B cell (primary cell): ENCODE measurements around the gene LIMCH1. TPM values are rescaled to one million over a fixed set of nuclear protein-coding genes. Genes with fewer than 3 reads are reported as not detected.

Experiments
- ATAC-seq: fragments of 200-7000 bp; cut with Tn5 transposase; one replicate; pipeline ENCODE4 v1.10.0; 2021; ENCODE audit warnings: low read depth, mild to moderate bottlenecking, moderate number of reproducible peaks, moderate library complexity
- CTCF ChIA-PET: fragments of 350-600 bp; sonication (Branson Sonifier 250); formaldehyde crosslinking; loops from one replicate; lab custom pipeline; 2021; ENCODE audit warnings: antibody characterized with exemption, inconsistent platforms; lab: Charles Lee
- POLR2A ChIA-PET: fragments of 350-600 bp; sonication (Branson Sonifier 250); formaldehyde crosslinking; loops from one replicate; lab custom pipeline; 2021; ENCODE audit warnings: antibody characterized with exemption; lab: Charles Lee
- DNase-seq: peaks from one replicate; pipeline ENCODE4 v3.0.0; 2013
- H2AFZ ChIP-seq: 2 replicates; pipeline ENCODE4 v1.6.1; 2012; ENCODE audit warnings: mild to moderate bottlenecking, low read depth, low read length; ENCODE audit not compliant: insufficient read depth, poor library complexity, severe bottlenecking
- H3K27ac ChIP-seq, 2 donors: 1 replicate in 1 of 2; 2 replicates in 1 of 2; pipeline ENCODE4 v1.5.1; 2012 to 2013; ENCODE audit warnings: low read length in 2 of 2, mild to moderate bottlenecking in 2 of 2, moderate library complexity in 1 of 2
- H3K27me3 ChIP-seq, 4 experiments: fragments of 200-600 bp in 1 of 4; sonication (generic) in 1 of 4; replicated peaks in 1 of 4; 1 replicate in 2 of 4; 2 replicates in 2 of 4; pipeline versions ENCODE4 v1.6.1 to v1.7.0; 2013 to 2016; ENCODE audit warnings: low read length in 3 of 4, mild to moderate bottlenecking in 2 of 4, mixed read lengths in 1 of 4, moderate library complexity in 1 of 4; ENCODE audit not compliant: insufficient read depth in 4 of 4, control insufficient read depth in 3 of 4; ENCODE audit errors: control extremely low read depth in 1 of 4
- H3K36me3 ChIP-seq, 2 experiments: replicated peaks in 1 of 2; 1 replicate in 1 of 2; 2 replicates in 1 of 2; pipeline versions ENCODE4 v1.6.1 to v1.7.1; 2013; ENCODE audit warnings: low read length in 1 of 2; ENCODE audit not compliant: insufficient read depth in 2 of 2, control insufficient read depth in 1 of 2; ENCODE audit errors: control extremely low read depth in 1 of 2, extremely low read depth in 1 of 2
- H3K4me1 ChIP-seq, 2 donors: fragments of 200-600 bp in 1 of 2; sonication (generic) in 1 of 2; 1 replicate in 1 of 2; 2 replicates in 1 of 2; pipeline versions ENCODE4 v1.5.1 to v1.6.1; 2013 to 2017; ENCODE audit warnings: low read length in 2 of 2; ENCODE audit not compliant: control insufficient read depth in 2 of 2, insufficient read depth in 2 of 2
- H3K4me2 ChIP-seq: replicated peaks from 2 replicates; pipeline ENCODE3; 2012; ENCODE audit warnings: mild to moderate bottlenecking, low read depth, low read length; ENCODE audit not compliant: poor library complexity, severe bottlenecking
- H3K4me3 ChIP-seq, 5 experiments: fragments of 200-600 bp in 1 of 5; sonication (generic) in 1 of 5; 1 replicate in 3 of 5; 2 replicates in 2 of 5; pipeline versions ENCODE4 v1.5.1 to v1.7.0; 2011 to 2016; ENCODE audit warnings: low read length in 4 of 5, mild to moderate bottlenecking in 4 of 5, low read depth in 2 of 5, control low read depth in 1 of 5, moderate library complexity in 1 of 5; ENCODE audit not compliant: insufficient read depth in 1 of 5; ENCODE audit errors: control extremely low read depth in 1 of 5, extremely low read depth in 1 of 5
- H3K79me2 ChIP-seq: fragments of 200-600 bp; sonication (generic); one replicate; pipeline ENCODE4 v1.6.0; 2016; ENCODE audit warnings: low read length; ENCODE audit not compliant: control insufficient read depth, insufficient read depth
- H3K9ac ChIP-seq: fragments of 200-600 bp; sonication (generic); 2 replicates; pipeline ENCODE4 v1.6.1; 2017; ENCODE audit warnings: mild to moderate bottlenecking, low read length, moderate library complexity
- H3K9me3 ChIP-seq, 3 donors: one replicate each; pipeline versions ENCODE4 v1.6.1 to v1.7.1; 2013; ENCODE audit warnings: low read length in 2 of 3; ENCODE audit not compliant: control insufficient read depth in 2 of 3, insufficient read depth in 1 of 3; ENCODE audit errors: control extremely low read depth in 1 of 3
- H4K20me1 ChIP-seq: 2 replicates; pipeline ENCODE4 v1.6.0; 2012; ENCODE audit warnings: mild to moderate bottlenecking, low read length; ENCODE audit not compliant: insufficient read depth, control insufficient read depth, poor library complexity, severe bottlenecking
- H3K27ac Mint-ChIP-seq: one replicate; pipeline ENCODE4 v1.8.0; 2021; ENCODE audit warnings: mixed read lengths
- H3K27me3 Mint-ChIP-seq: one replicate; pipeline ENCODE4 v1.8.0; 2021; ENCODE audit warnings: mixed read lengths
- H3K4me1 Mint-ChIP-seq: one replicate; pipeline ENCODE4 v1.8.0; 2021; ENCODE audit warnings: mixed read lengths
- H3K4me3 Mint-ChIP-seq: one replicate; pipeline ENCODE4 v1.8.0; 2021; ENCODE audit warnings: mixed read lengths
- H3K9me3 Mint-ChIP-seq: one replicate; pipeline ENCODE4 v1.8.0; 2022; ENCODE audit warnings: mixed read lengths; ENCODE audit not compliant: insufficient read depth
- EZH2 ChIP-seq: IDR thresholded peaks from 2 replicates; pipeline ENCODE4 v1.6.1; 2012; ENCODE audit warnings: borderline replicate concordance, low read depth, mild to moderate bottlenecking, moderate library complexity, low read length; ENCODE audit not compliant: insufficient read depth, poor library complexity, severe bottlenecking
- WGBS: methylation state at CpG from one replicate; pipeline ENCODE4 v1.1.5; 2013; ENCODE audit warnings: missing lambda C conversion rate; ENCODE audit not compliant: insufficient coverage; 5-methylcytosine and 5-hydroxymethylcytosine counted together
- intact Hi-C: fragments of 100-400 bp; cut with micrococcal nuclease; formaldehyde crosslinking; loops from one replicate; pipeline ENCODE4 v1.10.0; 2022
- polyA plus RNA-seq: library from polyadenylated mRNA; depleted of rRNA; stranded (reverse); fragments of >200 nt; gene quantifications from 2 replicates; pipeline ENCODE4 v1.2.3, GENCODE V29; 2012
- total RNA-seq, 2 donors: library from RNA; stranded (reverse); fragments of 120-200 nt in 1 of 2; gene quantifications; 1 replicate in 1 of 2; 2 replicates in 1 of 2; pipeline versions ENCODE4 v1.2.3 to v1.2.4, GENCODE V29; 2013 to 2022
- TF ChIP-seq, protein P1 (sequence below): fragments of 200-600 bp; IDR thresholded peaks from one replicate; pipeline ENCODE4 v1.8.0; 2022; ENCODE audit warnings: antibody characterized with exemption, mild to moderate bottlenecking

LIMCH1 gene
- total and polyA plus RNA-seq, 2 donors (not counting 1 experiment from before 2014, with no cell fraction given), result not detected

DNA sequence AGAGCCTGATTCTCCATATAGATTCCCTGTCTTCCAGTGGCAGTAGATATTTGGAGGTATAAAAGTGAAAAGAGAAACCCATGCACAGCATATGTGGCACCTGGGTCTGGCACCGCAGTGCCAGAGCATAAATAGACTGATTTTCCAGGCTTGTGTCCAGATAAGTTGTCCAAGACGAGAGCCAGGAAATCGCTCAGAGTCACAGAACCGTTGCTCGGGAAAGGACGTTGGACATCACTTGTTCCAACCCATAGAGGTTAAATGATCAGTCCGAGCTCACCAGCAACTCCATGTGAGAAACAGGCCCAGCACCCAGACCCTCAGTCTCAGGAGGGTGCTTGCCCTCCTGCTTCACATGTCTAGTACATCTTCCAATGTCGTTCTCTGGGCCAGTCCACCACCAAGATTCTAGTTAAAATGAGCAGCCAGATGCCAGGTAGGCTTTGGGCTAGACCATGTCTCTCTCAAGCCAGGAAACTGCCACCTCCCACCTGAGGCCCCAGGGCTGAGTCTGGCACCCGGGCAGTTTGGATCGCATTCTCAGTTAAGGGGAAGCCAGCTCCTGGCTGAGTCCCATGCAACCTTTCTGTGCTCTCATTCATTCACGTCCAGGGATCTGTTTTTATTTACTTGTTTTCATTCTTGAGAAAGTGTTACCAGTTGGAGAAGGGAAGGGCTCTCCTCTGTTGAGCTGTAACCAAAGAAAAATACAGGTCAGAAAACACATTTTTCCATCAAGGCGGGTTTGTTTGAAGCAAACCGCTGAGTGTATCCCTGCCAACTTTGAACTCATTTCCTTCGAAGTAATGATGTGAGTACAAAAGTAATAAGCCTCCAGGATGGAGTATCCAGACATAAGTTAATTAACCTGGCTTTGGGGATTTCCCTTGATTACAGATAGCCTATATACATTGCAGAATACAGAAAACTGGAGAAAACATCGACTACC, 118.9 kb downstream of the LIMCH1 start:
- ATAC-seq (no peak), DNase-seq (no peak)
- no peak for TF ChIP-seq EZH2
- TF ChIP-seq, protein P1, sequence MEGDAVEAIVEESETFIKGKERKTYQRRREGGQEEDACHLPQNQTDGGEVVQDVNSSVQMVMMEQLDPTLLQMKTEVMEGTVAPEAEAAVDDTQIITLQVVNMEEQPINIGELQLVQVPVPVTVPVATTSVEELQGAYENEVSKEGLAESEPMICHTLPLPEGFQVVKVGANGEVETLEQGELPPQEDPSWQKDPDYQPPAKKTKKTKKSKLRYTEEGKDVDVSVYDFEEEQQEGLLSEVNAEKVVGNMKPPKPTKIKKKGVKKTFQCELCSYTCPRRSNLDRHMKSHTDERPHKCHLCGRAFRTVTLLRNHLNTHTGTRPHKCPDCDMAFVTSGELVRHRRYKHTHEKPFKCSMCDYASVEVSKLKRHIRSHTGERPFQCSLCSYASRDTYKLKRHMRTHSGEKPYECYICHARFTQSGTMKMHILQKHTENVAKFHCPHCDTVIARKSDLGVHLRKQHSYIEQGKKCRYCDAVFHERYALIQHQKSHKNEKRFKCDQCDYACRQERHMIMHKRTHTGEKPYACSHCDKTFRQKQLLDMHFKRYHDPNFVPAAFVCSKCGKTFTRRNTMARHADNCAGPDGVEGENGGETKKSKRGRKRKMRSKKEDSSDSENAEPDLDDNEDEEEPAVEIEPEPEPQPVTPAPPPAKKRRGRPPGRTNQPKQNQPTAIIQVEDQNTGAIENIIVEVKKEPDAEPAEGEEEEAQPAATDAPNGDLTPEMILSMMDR, result no peak
- Mint-ChIP-seq H3K27me3 (peaks cover 12% of the 10 kb centered on the region), H3K4me1 (no peaks in the 10 kb centered on the region), H3K4me3 (no peak overlapping the region), H3K9me3 (no peaks in the 10 kb centered on the region), H3K27ac (no peak overlapping the region)
- Histone ChIP-seq H2AFZ (no peak overlapping the region), H3K4me1 (no peaks in the 10 kb centered on the region), H4K20me1 (no peaks in the 10 kb centered on the region), H3K4me2 (no peak overlapping the region), H3K4me3 (no peak overlapping the region), H3K27ac (no peak overlapping the region), H3K36me3 (no peaks in the 10 kb centered on the region), H3K27me3 (no peaks in the 10 kb centered on the region), H3K9ac (no peak overlapping the region), H3K9me3 (no peaks in the 10 kb centered on the region), H3K79me2 (no peaks in the 10 kb centered on the region)
- intact Hi-C loops, result no loop called here
- POLR2A ChIA-PET, result no interaction called here
- CTCF ChIA-PET, result interaction anchor here (1.0 to 1.7 kb wide), 2 partner anchors 375 to 376 kb away, joined by 3 to 4 read pairs; no protein-coding TSS in a partner anchor
- 94% methylated on average over 9 of the region's 15 CpGs for WGBS

DNA sequence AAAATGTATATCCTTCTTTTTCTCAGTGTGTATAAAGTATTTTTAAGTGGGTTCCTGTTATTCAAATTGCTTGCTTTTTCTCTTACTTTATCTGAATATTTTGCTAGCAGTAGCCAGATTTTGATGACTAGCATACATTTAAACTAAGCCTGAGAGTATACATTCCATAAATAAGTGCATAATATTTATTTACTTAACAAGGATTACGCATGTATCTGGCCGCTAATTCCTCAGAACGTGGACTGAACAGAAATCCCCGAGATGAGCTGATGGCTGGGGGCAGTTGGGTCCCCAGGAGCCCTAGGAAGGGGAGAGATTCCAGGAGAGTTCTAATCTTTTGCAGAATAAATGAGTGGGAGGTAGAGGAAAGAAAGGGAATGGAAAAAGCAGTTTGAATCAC, 119.6 kb downstream of the LIMCH1 start:
- H3K9me3 Mint-ChIP-seq, result no peaks in the 10 kb centered on the region
- ChIA-PET CTCF (interaction anchor here (1.1 to 1.7 kb wide), 2 partner anchors 8 to 375 kb away, joined by 3 read pairs; no protein-coding TSS in a partner anchor), POLR2A (no interaction called here)
- no peak overlapping the region for H3K27ac ChIP-seq
- no peak overlapping the region for H2AFZ ChIP-seq
- 76% methylated on average over 3 of the region's 4 CpGs for WGBS
- no peak overlapping the region for H3K4me3 ChIP-seq
- no peaks in the 10 kb centered on the region for H3K9me3 ChIP-seq
- intact Hi-C loops, result no loop called here
- H3K4me1 ChIP-seq, result no peaks in the 10 kb centered on the region
- TF ChIP-seq, protein P1, result no peak
- no peak for TF ChIP-seq EZH2
- no peaks in the 10 kb centered on the region for H3K4me1 Mint-ChIP-seq
- H3K79me2 ChIP-seq, result no peaks in the 10 kb centered on the region
- ATAC-seq (no peak), DNase-seq (no peak)
- H3K36me3 ChIP-seq, result no peaks in the 10 kb centered on the region
- no peak overlapping the region for H3K9ac ChIP-seq
- peaks cover 16% of the 10 kb centered on the region for H3K27me3 Mint-ChIP-seq
- no peak overlapping the region for H3K27ac Mint-ChIP-seq
- no peak overlapping the region for H3K4me3 Mint-ChIP-seq
- H4K20me1 ChIP-seq, result no peaks in the 10 kb centered on the region
- H3K27me3 ChIP-seq, result no peaks in the 10 kb centered on the region
- H3K4me2 ChIP-seq, result no peak overlapping the region
